CD14-positive monocyte (primary cell): ENCODE data around the gene DBF4. TPM values are rescaled to one million over a fixed set of nuclear protein-coding genes. Genes with fewer than 3 reads are reported as not detected.
A peak's percentile ranks its signal among the peaks of the same experiment; 100 is the strongest.

ENCODE experiments used
- DNase-seq, 3 donors: peaks; one replicate each; pipeline ENCODE4 v3.0.0-alpha.2; 2011 to 2022
- H2AFZ ChIP-seq: 2 replicates; pipeline ENCODE4 v1.6.0; 2012; ENCODE audit warnings: mild to moderate bottlenecking, low read depth, low read length, inconsistent platforms; ENCODE audit not compliant: insufficient read depth, poor library complexity, severe bottlenecking
- H3K27ac ChIP-seq, 2 donors: 1 replicate in 1 of 2; 2 replicates in 1 of 2; pipeline ENCODE4 v1.5.1; 2012 to 2013; ENCODE audit warnings: low read length in 2 of 2, control low read depth in 1 of 2, inconsistent platforms in 1 of 2, low read depth in 1 of 2, mild to moderate bottlenecking in 1 of 2
- H3K27me3 ChIP-seq, 2 donors: one replicate each; pipeline versions ENCODE4 v1.6.0 to v1.6.1; 2011 to 2013; ENCODE audit warnings: low read length in 2 of 2; ENCODE audit not compliant: control insufficient read depth in 2 of 2, insufficient read depth in 2 of 2
- H3K36me3 ChIP-seq, 2 donors: replicated peaks in 1 of 2; 1 replicate in 1 of 2; 2 replicates in 1 of 2; pipeline versions ENCODE4 v1.5.1 to v1.6.1; 2012 to 2013; ENCODE audit warnings: low read length in 2 of 2, control low read depth in 1 of 2, inconsistent platforms in 1 of 2, mild to moderate bottlenecking in 1 of 2; ENCODE audit not compliant: insufficient read depth in 2 of 2, control insufficient read depth in 1 of 2
- H3K4me1 ChIP-seq, 2 donors: 1 replicate in 1 of 2; 2 replicates in 1 of 2; pipeline versions ENCODE4 v1.5.1 to v1.6.1; 2012 to 2013; ENCODE audit warnings: low read length in 2 of 2, control low read depth in 1 of 2, inconsistent platforms in 1 of 2, mild to moderate bottlenecking in 1 of 2, moderate library complexity in 1 of 2; ENCODE audit not compliant: insufficient read depth in 2 of 2, control insufficient read depth in 1 of 2
- H3K4me2 ChIP-seq: replicated peaks from 2 replicates; pipeline ENCODE3; 2012; ENCODE audit warnings: low read length, moderate library complexity, mild to moderate bottlenecking; ENCODE audit not compliant: poor library complexity, severe bottlenecking; ENCODE audit errors: extremely low read depth
- H3K4me3 ChIP-seq, 3 experiments: fragments of 200-600 bp in 1 of 3; sonication (generic) in 1 of 3; replicated peaks in 1 of 3; 1 replicate in 2 of 3; 2 replicates in 1 of 3; pipeline ENCODE4 v1.5.1; 2011 to 2013; ENCODE audit warnings: low read length in 3 of 3, mild to moderate bottlenecking in 3 of 3, control low read depth in 2 of 3, low read depth in 2 of 3, inconsistent platforms in 1 of 3, moderate library complexity in 1 of 3
- H3K79me2 ChIP-seq: 2 replicates; pipeline ENCODE4 v1.6.0; 2012; ENCODE audit warnings: mild to moderate bottlenecking, control low read depth, inconsistent platforms, low read length, moderate library complexity; ENCODE audit not compliant: insufficient read depth
- H3K9ac ChIP-seq: 2 replicates; pipeline ENCODE4 v1.6.0; 2017; ENCODE audit warnings: low read length, mild to moderate bottlenecking; ENCODE audit not compliant: insufficient read depth, poor library complexity, severe bottlenecking
- H3K9me3 ChIP-seq, 2 donors: replicated peaks in 1 of 2; 1 replicate in 1 of 2; 2 replicates in 1 of 2; pipeline versions ENCODE4 v1.5.1 to v1.6.1; 2012 to 2013; ENCODE audit warnings: low read length in 2 of 2, control low read depth in 1 of 2; ENCODE audit not compliant: control insufficient read depth in 1 of 2, insufficient read depth in 1 of 2
- H4K20me1 ChIP-seq: 2 replicates; pipeline ENCODE4 v1.6.0; 2012; ENCODE audit warnings: mild to moderate bottlenecking, low read length, control low read depth, moderate library complexity; ENCODE audit not compliant: insufficient read depth
- H3K27ac Mint-ChIP-seq, 7 donors: one replicate each; pipeline ENCODE4 v1.8.0; 2020; ENCODE audit warnings: mild to moderate bottlenecking in 7 of 7, mixed read lengths in 7 of 7, moderate library complexity in 6 of 7, inconsistent platforms in 2 of 7
- H3K27me3 Mint-ChIP-seq, 3 donors: one replicate each; pipeline ENCODE4 v1.8.0; 2021 to 2022; ENCODE audit warnings: low read depth in 3 of 3, mild to moderate bottlenecking in 3 of 3, mixed read lengths in 3 of 3, moderate library complexity in 3 of 3, inconsistent platforms in 1 of 3
- H3K36me3 Mint-ChIP-seq, 2 donors: one replicate each; pipeline ENCODE4 v1.8.0; 2020; ENCODE audit warnings: mixed read lengths in 2 of 2, inconsistent platforms in 1 of 2, mild to moderate bottlenecking in 1 of 2
- H3K4me1 Mint-ChIP-seq: one replicate; pipeline ENCODE4 v1.8.0; 2020; ENCODE audit warnings: mild to moderate bottlenecking, mixed read lengths
- H3K4me3 Mint-ChIP-seq, 2 donors: one replicate each; pipeline ENCODE4 v1.8.0; 2020; ENCODE audit warnings: mild to moderate bottlenecking in 2 of 2, mixed read lengths in 2 of 2, moderate library complexity in 1 of 2
- H3K9me3 Mint-ChIP-seq, 7 donors: one replicate each; pipeline ENCODE4 v1.8.0; 2020 to 2022; ENCODE audit warnings: mixed read lengths in 7 of 7, mild to moderate bottlenecking in 6 of 7, moderate library complexity in 6 of 7, inconsistent platforms in 2 of 7
- WGBS: methylation state at CpG from one replicate; pipeline ENCODE4 v1.1.5; 2013; ENCODE audit warnings: missing lambda C conversion rate; ENCODE audit not compliant: insufficient coverage; 5-methylcytosine and 5-hydroxymethylcytosine counted together
- intact Hi-C, 2 donors: fragments of 100-400 bp; cut with micrococcal nuclease; formaldehyde crosslinking; loops; one replicate each; pipeline versions ENCODE4 v1.15.0 to v1.15.1; 2023
- polyA plus RNA-seq, 3 donors: library from polyadenylated mRNA; depleted of rRNA in 1 of 3; unstranded in 2 of 3; stranded (reverse) in 1 of 3; fragments of 300-500 nt in 2 of 3; fragments of >200 nt in 1 of 3; fragmentation: Illumina TruSeq in 2 of 3; gene quantifications; 1 replicate in 2 of 3; 2 replicates in 1 of 3; pipeline ENCODE4 v1.2.3, GENCODE V29; 2012 to 2021
- TF ChIP-seq, protein P1 (sequence below): fragments of 200-600 bp; IDR thresholded peaks from one replicate; pipeline ENCODE4 v1.8.0; 2022; ENCODE audit warnings: antibody characterized with exemption, mild to moderate bottlenecking

Gene DBF4
- polyA plus RNA-seq, 3 donors: 2.6 to 7.3 (median 6.7) TPM

DNA sequence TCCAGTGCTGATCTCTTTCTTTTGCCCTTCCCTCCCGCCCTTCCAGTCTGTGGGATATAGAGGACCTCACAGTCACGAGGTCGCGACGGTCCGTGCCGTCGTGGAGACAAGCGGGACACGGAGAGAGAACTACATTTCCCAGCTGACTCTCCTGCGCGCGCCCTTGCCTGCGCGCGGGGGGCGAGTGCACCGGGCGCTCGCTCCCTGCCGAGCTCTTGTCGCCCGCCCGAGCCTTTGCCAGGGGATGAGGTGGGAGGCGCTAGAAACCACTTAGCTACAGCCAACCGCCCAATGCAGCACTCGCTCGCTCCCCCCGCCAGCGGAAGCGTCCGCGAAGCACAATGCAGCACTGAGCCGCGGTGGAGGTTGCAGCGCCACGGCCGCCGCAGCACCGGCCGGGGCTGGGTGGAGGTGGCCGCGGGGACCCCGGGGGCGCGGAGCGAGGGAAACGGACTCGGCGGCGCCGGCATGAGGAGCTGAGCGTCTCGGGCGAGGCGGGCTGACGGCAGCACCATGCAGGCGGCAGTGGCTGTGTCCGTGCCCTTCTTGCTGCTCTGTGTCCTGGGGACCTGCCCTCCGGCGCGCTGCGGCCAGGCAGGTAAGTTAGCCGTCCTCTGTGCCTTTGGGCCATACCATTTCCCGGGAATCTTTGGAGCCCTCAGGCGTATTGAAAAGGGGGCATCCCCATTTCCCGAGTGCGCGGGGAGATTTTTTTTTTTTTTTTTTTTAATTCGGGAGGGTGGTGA is 57.8 kb downstream of the DBF4 start, which contains the start of gene ADAM22:
TSS of gene ADAM22 (plus strand) at position 299 of the 746 bp plus-strand sequence. CDS start at position 514, 215 bp downstream.
- intact Hi-C loops: no loop called here
- Histone ChIP-seq H3K4me3 (peak within 1 kb of the TSS; percentile 31 to 79 (median 40)), H3K27me3 (peaks cover 7 to 27% of the 10 kb centered on the region in 2 donors), H3K79me2 (no peaks in the 10 kb centered on the region), H2AFZ (peak within 1 kb of the TSS; percentile 85), H3K4me2 (peak within 1 kb of the TSS; percentile 94), H3K9ac (no peak within 1 kb of the TSS), H3K4me1 (peaks cover 11 to 20% of the 10 kb centered on the region in 2 donors), H3K36me3 (no peaks in the 10 kb centered on the region), H3K9me3 (no peaks in the 10 kb centered on the region), H4K20me1 (no peaks in the 10 kb centered on the region), H3K27ac (no peak within 1 kb of the TSS)
- TF ChIP-seq, protein P1, sequence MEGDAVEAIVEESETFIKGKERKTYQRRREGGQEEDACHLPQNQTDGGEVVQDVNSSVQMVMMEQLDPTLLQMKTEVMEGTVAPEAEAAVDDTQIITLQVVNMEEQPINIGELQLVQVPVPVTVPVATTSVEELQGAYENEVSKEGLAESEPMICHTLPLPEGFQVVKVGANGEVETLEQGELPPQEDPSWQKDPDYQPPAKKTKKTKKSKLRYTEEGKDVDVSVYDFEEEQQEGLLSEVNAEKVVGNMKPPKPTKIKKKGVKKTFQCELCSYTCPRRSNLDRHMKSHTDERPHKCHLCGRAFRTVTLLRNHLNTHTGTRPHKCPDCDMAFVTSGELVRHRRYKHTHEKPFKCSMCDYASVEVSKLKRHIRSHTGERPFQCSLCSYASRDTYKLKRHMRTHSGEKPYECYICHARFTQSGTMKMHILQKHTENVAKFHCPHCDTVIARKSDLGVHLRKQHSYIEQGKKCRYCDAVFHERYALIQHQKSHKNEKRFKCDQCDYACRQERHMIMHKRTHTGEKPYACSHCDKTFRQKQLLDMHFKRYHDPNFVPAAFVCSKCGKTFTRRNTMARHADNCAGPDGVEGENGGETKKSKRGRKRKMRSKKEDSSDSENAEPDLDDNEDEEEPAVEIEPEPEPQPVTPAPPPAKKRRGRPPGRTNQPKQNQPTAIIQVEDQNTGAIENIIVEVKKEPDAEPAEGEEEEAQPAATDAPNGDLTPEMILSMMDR: no peak
- H3K36me3 Mint-ChIP-seq: no peaks in the 10 kb centered on the region
- peak in 2 of 3 donors; percentile 2 to 7 for DNase-seq
- peak within 1 kb of the TSS in 1 of 7 donors; percentile 38 for H3K27ac Mint-ChIP-seq
- H3K4me3 Mint-ChIP-seq: peak within 1 kb of the TSS; percentile 86 to 91
- peaks cover 0 to 2% (median 0%) of the 10 kb centered on the region in 7 donors for H3K9me3 Mint-ChIP-seq
- WGBS: under 1% methylated on average over 66 of the region's 70 CpGs
- peaks cover 19% of the 10 kb centered on the region for H3K4me1 Mint-ChIP-seq
- H3K27me3 Mint-ChIP-seq: peaks cover 21 to 28% (median 21%) of the 10 kb centered on the region in 3 donors

DNA sequence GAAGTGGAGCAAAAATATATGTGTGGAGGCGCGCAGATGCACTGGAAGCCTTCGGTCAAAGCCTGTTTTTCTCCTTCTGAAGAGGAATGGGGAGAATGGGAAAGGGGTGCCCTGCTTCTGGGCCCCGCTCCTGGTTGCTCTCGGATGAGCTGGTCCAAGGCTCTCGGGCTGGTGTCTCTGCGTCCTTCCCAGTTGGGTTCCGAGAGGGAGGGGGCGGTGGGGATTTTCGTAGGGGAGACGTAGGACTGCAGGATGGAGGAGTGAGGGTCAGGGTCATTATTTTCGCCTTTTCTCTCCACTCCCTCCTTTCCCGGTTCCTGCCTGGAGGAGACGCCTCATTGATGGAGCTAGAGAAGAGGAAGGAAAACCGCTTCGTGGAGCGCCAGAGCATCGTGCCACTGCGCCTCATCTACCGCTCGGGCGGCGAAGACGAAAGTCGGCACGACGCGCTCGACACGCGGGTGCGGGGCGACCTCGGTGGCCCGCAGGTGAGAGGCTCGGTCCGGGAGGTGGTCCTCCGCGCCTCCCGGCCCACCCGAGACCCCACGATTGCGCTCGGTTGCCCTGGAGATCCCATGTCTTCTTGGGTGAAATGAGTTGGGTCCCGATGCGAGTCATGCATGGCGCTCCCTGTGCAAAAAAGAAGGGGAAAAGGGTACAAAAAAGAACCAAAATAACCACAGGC is 58.5 kb downstream of the DBF4 start:
- H3K79me2 ChIP-seq: no peaks in the 10 kb centered on the region
- no peak overlapping the region for H3K9ac ChIP-seq
- peak overlapping the region in 1 of 7 donors; percentile 38 for H3K27ac Mint-ChIP-seq
- H3K4me1 Mint-ChIP-seq: peaks cover 19% of the 10 kb centered on the region
- peak overlapping the region; percentile 31 to 79 (median 40) for H3K4me3 ChIP-seq
- H3K9me3 ChIP-seq: no peaks in the 10 kb centered on the region
- no peak for DNase-seq
- peak overlapping the region; percentile 94 for H3K4me2 ChIP-seq
- peak overlapping the region; percentile 86 to 91 for H3K4me3 Mint-ChIP-seq
- peaks cover 0 to 2% (median 0%) of the 10 kb centered on the region in 7 donors for H3K9me3 Mint-ChIP-seq
- peaks cover 21 to 28% (median 21%) of the 10 kb centered on the region in 3 donors for H3K27me3 Mint-ChIP-seq
- WGBS: under 1% methylated on average over 26 of the region's 47 CpGs
- H4K20me1 ChIP-seq: no peaks in the 10 kb centered on the region
- no peak overlapping the region for H3K27ac ChIP-seq
- intact Hi-C loops: no loop called here
- H2AFZ ChIP-seq: peak overlapping the region; percentile 85
- TF ChIP-seq, protein P1: no peak
- peaks cover 7 to 27% of the 10 kb centered on the region in 2 donors for H3K27me3 ChIP-seq
- no peaks in the 10 kb centered on the region for H3K36me3 Mint-ChIP-seq
- H3K4me1 ChIP-seq: peaks cover 11 to 20% of the 10 kb centered on the region in 2 donors
- no peaks in the 10 kb centered on the region for H3K36me3 ChIP-seq
